GM19452 (cell line): ENCODE measurements around the gene CX3CL1.

Experiments
- ATAC-seq: cut with Tn5 transposase; IDR thresholded peaks from one replicate; pipeline ENCODE4 v1.9.1; 2021; ENCODE audit not compliant: unreplicated experiment

Gene CX3CL1

GRCh38 chr16:57403965-57404817, 31.9 kb downstream of the CX3CL1 start, which contains the start of gene CCL17:
Gene CCL17, plus strand, starts transcription at chr16:57404767. Its CDS starts 9,166 bp downstream, at chr16:57413933.
- no peak for ATAC-seq

- no peak for ATAC-seq
Observed at GRCh38 chr16:57405097-57405496, 32.8 kb downstream of the CX3CL1 start.

GRCh38 chr16:57406881-57407280, 34.6 kb downstream of the CX3CL1 start:
- no peak for ATAC-seq

- ATAC-seq: no peak
Observed at GRCh38 chr16:57407521-57408353, 35.4 kb downstream of the CX3CL1 start.

GRCh38 chr16:57409065-57409464, 36.8 kb downstream of the CX3CL1 start:
- ATAC-seq: no peak

- ATAC-seq: no peak
Observed at GRCh38 chr16:57409870-57410587, 37.7 kb downstream of the CX3CL1 start.

- no peak for ATAC-seq
Observed at GRCh38 chr16:57411362-57411976, 39.2 kb downstream of the CX3CL1 start.

- no peak for ATAC-seq
Observed at GRCh38 chr16:57412584-57412983, 40.3 kb downstream of the CX3CL1 start.

GRCh38 chr16:57413301-57413730, 41.0 kb downstream of the CX3CL1 start:
- ATAC-seq: peak; percentile 68

- no peak for ATAC-seq
Observed at GRCh38 chr16:57413733-57414132, 41.4 kb downstream of the CX3CL1 start.

- no peak for ATAC-seq
Observed at GRCh38 chr16:57416084-57416483, 43.8 kb downstream of the CX3CL1 start.

GRCh38 chr16:57419506-57419905, 47.2 kb downstream of the CX3CL1 start:
- no peak for ATAC-seq

GRCh38 chr16:57422026-57422944, 50.0 kb downstream of the CX3CL1 start:
- ATAC-seq: no peak

GRCh38 chr16:57423152-57423551, 50.9 kb downstream of the CX3CL1 start:
- ATAC-seq: no peak

- ATAC-seq: no peak
Observed at GRCh38 chr16:57424583-57424982, 52.3 kb downstream of the CX3CL1 start.

- no peak for ATAC-seq
Observed at GRCh38 chr16:57426356-57426755, 54.1 kb downstream of the CX3CL1 start.

GRCh38 chr16:57427307-57427706, 55.0 kb downstream of the CX3CL1 start:
- ATAC-seq: no peak

- ATAC-seq: no peak
Observed at GRCh38 chr16:57427824-57428223, 55.5 kb downstream of the CX3CL1 start.

GRCh38 chr16:57430955-57431354, 58.7 kb downstream of the CX3CL1 start:
- ATAC-seq: no peak

GRCh38 chr16:57432505-57432904, 60.2 kb downstream of the CX3CL1 start:
- no peak for ATAC-seq
